ENCODE measurements around the gene TLE5.

TLE5 gene

GRCh38 chr19:3062165-3063105 lies at the start of gene TLE5:
Gene TLE5 (minus strand): TSS chr19:3062495. CDS start chr19:3062200, 295 bp downstream.
- DNase-seq: peak; percentile 84

- DNase-seq: no peak
These were observed 49.4 kb upstream of the TLE5 start for GRCh38 chr19:3111586-3112247.

- DNase-seq: peak; percentile 24
These were observed 48.0 kb upstream of the TLE5 start for GRCh38 chr19:3110126-3110825.

- DNase-seq: no peak
These were observed 47.2 kb upstream of the TLE5 start for GRCh38 chr19:3109491-3109890.

GRCh38 chr19:3108775-3109174 lies 46.5 kb upstream of the TLE5 start:
- peak; percentile 77 for DNase-seq

- DNase-seq: no peak
These were observed 45.4 kb upstream of the TLE5 start for GRCh38 chr19:3107658-3108057.

- no peak for DNase-seq
These were observed 44.3 kb upstream of the TLE5 start for GRCh38 chr19:3106509-3107141.

- DNase-seq: no peak
These were observed 43.6 kb upstream of the TLE5 start for GRCh38 chr19:3105641-3106508.

GRCh38 chr19:3104708-3104983 lies 42.4 kb upstream of the TLE5 start:
- no peak for DNase-seq

- DNase-seq: no peak
These were observed 40.2 kb upstream of the TLE5 start for GRCh38 chr19:3102239-3103140.

GRCh38 chr19:3100747-3101730 lies 38.7 kb upstream of the TLE5 start:
- no peak for DNase-seq

- DNase-seq: no peak
These were observed 38.0 kb upstream of the TLE5 start for GRCh38 chr19:3100331-3100730.

- DNase-seq: no peak
These were observed 37.3 kb upstream of the TLE5 start for GRCh38 chr19:3099347-3100145.

GRCh38 chr19:3098515-3099346 lies 36.4 kb upstream of the TLE5 start:
- DNase-seq: peak; percentile 42

- DNase-seq: no peak
These were observed 35.8 kb upstream of the TLE5 start for GRCh38 chr19:3098141-3098514.

GRCh38 chr19:3097442-3097871 lies 35.2 kb upstream of the TLE5 start:
- no peak for DNase-seq

- DNase-seq: no peak
These were observed 34.6 kb upstream of the TLE5 start for GRCh38 chr19:3096902-3097326.
